Breast epithelium (tissue), 4 donors: Measurements from ENCODE around the gene LLPH. TPM values are rescaled to one million over a fixed set of nuclear protein-coding genes. Genes with fewer than 3 reads are reported as not detected.

Experiments
- DNase-seq, 2 donors: peaks; one replicate each; pipeline ENCODE4 v3.0.0-alpha.2; 2019; ENCODE audit warnings: low spot score in 2 of 2
- H3K27ac ChIP-seq, 2 donors: fragments of 200-600 bp; sonication (generic) in 1 of 2; one replicate each; pipeline ENCODE4 v1.5.1; 2016 to 2019; ENCODE audit warnings: mild to moderate bottlenecking in 1 of 2
- H3K27me3 ChIP-seq, 2 donors: fragments of 200-600 bp; sonication (generic) in 1 of 2; one replicate each; pipeline versions ENCODE4 v1.5.1 to v1.6.0; 2017 to 2019; ENCODE audit warnings: control low read depth in 1 of 2, mild to moderate bottlenecking in 1 of 2
- H3K36me3 ChIP-seq: fragments of 200-600 bp; one replicate; pipeline ENCODE4 v1.5.1; 2019
- H3K4me1 ChIP-seq, 2 donors: fragments of 200-600 bp; sonication (generic); one replicate each; pipeline ENCODE4 v1.5.1; 2016 to 2019; ENCODE audit warnings: control low read depth in 1 of 2
- H3K4me3 ChIP-seq, 3 donors: fragments of 200-600 bp; sonication (generic); 1 replicate in 2 of 3; 2 replicates in 1 of 3; pipeline ENCODE4 v1.5.1; 2016 to 2019; ENCODE audit warnings: mild to moderate bottlenecking in 3 of 3, moderate library complexity in 2 of 3
- H3K9me3 ChIP-seq, 2 donors: fragments of 200-600 bp; sonication (generic) in 1 of 2; one replicate each; pipeline ENCODE4 v1.5.1; 2016 to 2019; ENCODE audit warnings: control low read depth in 1 of 2
- CTCF ChIP-seq, 3 donors: fragments of 450-650 bp; IDR thresholded peaks; one replicate each; pipeline ENCODE4 v1.5.1; 2016 to 2017; ENCODE audit warnings: antibody characterized with exemption in 3 of 3, mild to moderate bottlenecking in 3 of 3, moderate library complexity in 3 of 3
- POLR2A ChIP-seq: fragments of 450-650 bp; IDR thresholded peaks from one replicate; pipeline ENCODE4 v1.6.1; 2016; ENCODE audit warnings: antibody characterized with exemption, mild to moderate bottlenecking, moderate library complexity
- POLR2AphosphoS5 ChIP-seq, 3 donors: sonication (generic); formaldehyde crosslinking; IDR thresholded peaks; one replicate each; pipeline ENCODE4 v1.6.1; 2017; ENCODE audit warnings: antibody characterized with exemption in 3 of 3
- intact Hi-C: fragments of 100-400 bp; cut with DNase I; formaldehyde crosslinking; loops from one replicate; pipeline ENCODE4 v1.15.1; 2023; ENCODE audit warnings: low total_unique reads
- total RNA-seq, 3 donors: library from RNA; depleted of rRNA; stranded (reverse); fragments of >200 nt; gene quantifications; one replicate each; pipeline ENCODE4 v1.1.0, GENCODE V29; 2016

LLPH gene
- total RNA-seq, 3 donors from 2014 or later, result 3.9 to 6.6 (median 6.1) TPM

- H3K36me3 ChIP-seq, result no peaks in the 10 kb centered on the region
- H3K27ac ChIP-seq, result no peak overlapping the region
- no peaks in the 10 kb centered on the region for H3K27me3 ChIP-seq
- H3K4me1 ChIP-seq, result no peaks in the 10 kb centered on the region
- DNase-seq, result no peak
- intact Hi-C loops, result no loop called here
- TF ChIP-seq CTCF (IDR thresholded peaks at IDR 0.05), result no peak
- no peaks in the 10 kb centered on the region for H3K9me3 ChIP-seq
- H3K4me3 ChIP-seq, result no peak overlapping the region
Observed at GRCh38 chr12:66103016-66103913, 27.3 kb downstream of the LLPH start.

- TF ChIP-seq CTCF (IDR thresholded peaks at IDR 0.05) (no peak), POLR2A (no peak)
- no peaks in the 10 kb centered on the region for H3K36me3 ChIP-seq
- no peak for DNase-seq
- no peaks in the 10 kb centered on the region for H3K9me3 ChIP-seq
- H3K4me1 ChIP-seq, result no peaks in the 10 kb centered on the region
- intact Hi-C loops, result no loop called here
- H3K27ac ChIP-seq, result no peak overlapping the region
- no peak overlapping the region for H3K4me3 ChIP-seq
- no peaks in the 10 kb centered on the region for H3K27me3 ChIP-seq
Observed at GRCh38 chr12:66092559-66093269, 37.8 kb downstream of the LLPH start.

DNA sequence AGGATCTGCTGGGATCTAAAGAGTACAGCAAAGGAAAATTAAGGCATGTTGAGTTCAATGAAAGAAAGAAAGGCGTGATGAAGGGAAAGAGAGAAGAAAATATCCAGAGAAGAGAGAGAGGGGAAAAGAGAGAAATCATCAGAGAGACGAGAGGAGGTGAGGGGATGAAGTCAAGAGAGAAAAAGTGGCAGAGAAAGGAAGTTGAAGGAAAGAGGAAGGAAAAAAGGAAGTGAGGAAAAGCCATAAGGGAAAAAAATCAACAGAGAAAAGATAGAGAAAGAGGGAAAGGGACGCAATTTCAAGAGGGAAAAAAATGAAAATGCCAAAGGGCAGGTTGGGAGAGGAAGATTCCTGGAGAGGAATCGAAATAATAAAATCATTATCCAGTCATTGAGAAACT, 40.4 kb downstream of the LLPH start:
- H3K27ac ChIP-seq, result no peak overlapping the region
- no peaks in the 10 kb centered on the region for H3K27me3 ChIP-seq
- intact Hi-C loops, result no loop called here
- H3K4me1 ChIP-seq, result no peaks in the 10 kb centered on the region
- H3K36me3 ChIP-seq, result no peaks in the 10 kb centered on the region
- H3K4me3 ChIP-seq, result no peak overlapping the region
- TF ChIP-seq POLR2A (no peak), POLR2AphosphoS5 (IDR thresholded peaks at IDR 0.05) (no peak), CTCF (IDR thresholded peaks at IDR 0.05) (no peak)
- H3K9me3 ChIP-seq, result no peaks in the 10 kb centered on the region
- DNase-seq, result no peak

DNA sequence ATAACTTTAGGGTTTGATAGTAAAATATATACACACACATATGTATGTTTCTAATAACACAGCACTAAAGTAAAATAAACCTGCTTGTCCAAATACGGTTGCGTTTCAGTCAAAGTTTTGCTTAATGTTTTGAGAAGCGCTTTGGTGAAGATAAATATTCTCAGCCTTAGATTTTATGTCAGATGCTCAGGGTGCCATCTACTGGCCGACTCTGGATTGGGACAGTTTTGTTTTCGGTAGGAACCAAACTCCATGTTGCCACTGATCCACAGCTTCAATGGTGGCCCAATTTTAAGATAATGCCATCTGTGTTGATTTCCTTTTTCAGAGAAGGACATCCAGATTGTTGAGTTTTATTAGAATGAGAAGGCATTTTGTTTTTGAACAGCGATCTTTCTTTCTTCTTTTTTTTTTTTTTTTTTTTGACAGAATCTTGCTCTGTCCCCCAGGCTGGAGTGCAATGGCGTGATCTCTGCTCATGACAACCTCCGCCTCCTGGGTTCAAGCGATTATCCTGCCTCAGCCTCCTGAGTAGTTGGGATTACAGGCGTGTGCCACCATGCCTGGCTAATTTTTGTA, 43.1 kb downstream of the LLPH start:
- Histone ChIP-seq H3K4me3 (no peak overlapping the region), H3K27ac (no peak overlapping the region), H3K9me3 (no peaks in the 10 kb centered on the region), H3K4me1 (no peaks in the 10 kb centered on the region), H3K27me3 (no peaks in the 10 kb centered on the region), H3K36me3 (no peaks in the 10 kb centered on the region)
- peak in 1 of 2 donors; percentile 43 for DNase-seq
- intact Hi-C loops, result no loop called here
- TF ChIP-seq CTCF (IDR thresholded peaks at IDR 0.05) (peak in 2 of 3 donors; percentile 64 to 71), POLR2AphosphoS5 (IDR thresholded peaks at IDR 0.05) (no peak)

- TF ChIP-seq POLR2AphosphoS5 (IDR thresholded peaks at IDR 0.05) (no peak), POLR2A (no peak), CTCF (IDR thresholded peaks at IDR 0.05) (no peak)
- Histone ChIP-seq H3K4me3 (no peak overlapping the region), H3K9me3 (no peaks in the 10 kb centered on the region), H3K27me3 (no peaks in the 10 kb centered on the region), H3K36me3 (no peaks in the 10 kb centered on the region), H3K4me1 (no peaks in the 10 kb centered on the region), H3K27ac (no peak overlapping the region)
- DNase-seq, result no peak
- intact Hi-C loops, result no loop called here
Observed at GRCh38 chr12:66085998-66086397, 44.6 kb downstream of the LLPH start.
